HL-60 (cell line): ENCODE results near the gene NOTO.

Experiments used
- DNase-seq, 2 experiments: peaks; one replicate each; pipeline ENCODE4 v3.0.0-alpha.2; 2010 to 2020; ENCODE audit warnings: low read depth in 1 of 2, low spot score in 1 of 2
- H3K27ac ChIP-seq: fragments of 250-450 bp; sonication (Bioruptor Pico); replicated peaks from 2 replicates; pipeline ENCODE4 v1.5.1; 2020; ENCODE audit warnings: mild to moderate bottlenecking, moderate library complexity
- H3K27me3 ChIP-seq: fragments of 250-450 bp; sonication (Bioruptor Pico); 2 replicates; pipeline ENCODE4 v1.5.1; 2021; ENCODE audit warnings: mild to moderate bottlenecking, moderate library complexity; ENCODE audit not compliant: insufficient read depth, poor library complexity, severe bottlenecking
- H3K4me3 ChIP-seq: replicated peaks from 2 replicates; pipeline ENCODE4 v1.5.1; 2011; ENCODE audit warnings: mild to moderate bottlenecking, control low read depth, low read length; ENCODE audit not compliant: insufficient read depth
- CTCF ChIP-seq: IDR thresholded peaks from one replicate; pipeline ENCODE4 v1.5.1; 2011; ENCODE audit warnings: low read length, control low read depth, inconsistent platforms; ENCODE audit not compliant: insufficient read depth
- GABPA ChIP-seq: IDR thresholded peaks from 2 replicates; pipeline ENCODE4 v1.6.1; 2012; ENCODE audit warnings: low read depth
- POLR2AphosphoS5 ChIP-seq: IDR thresholded peaks from 2 replicates; pipeline ENCODE4 v1.6.1; 2012; ENCODE audit warnings: low read depth
- REST ChIP-seq: IDR thresholded peaks from 2 replicates; pipeline ENCODE4 v1.6.1; 2012; ENCODE audit warnings: low read depth; ENCODE audit not compliant: insufficient replicate concordance
- SPI1 ChIP-seq: IDR thresholded peaks from 2 replicates; pipeline ENCODE4 v1.6.1; 2012; ENCODE audit warnings: low read depth, mild to moderate bottlenecking, borderline replicate concordance

The NOTO gene

DNA sequence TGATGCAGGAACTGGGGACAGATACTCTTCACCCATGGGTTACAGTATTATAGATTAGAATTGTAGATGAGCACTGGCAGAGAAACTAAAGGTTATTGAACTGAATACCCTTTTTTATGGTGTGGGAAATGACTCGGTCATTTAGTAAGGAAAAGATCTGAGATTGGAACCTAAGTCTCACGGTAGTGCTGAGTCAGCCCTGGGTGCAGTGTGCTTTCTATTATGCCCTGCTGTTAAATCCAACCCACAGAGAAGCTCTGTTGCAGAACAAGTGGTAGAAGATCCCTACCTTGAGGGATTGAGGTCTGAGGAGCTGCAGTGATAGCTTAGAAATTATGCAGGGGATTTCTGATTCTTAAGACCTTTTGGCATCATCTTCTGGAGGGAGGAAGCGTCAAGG is 44.5 kb downstream of the NOTO start:
- no peak overlapping the region for H3K27ac ChIP-seq
- TF ChIP-seq REST (no peak), GABPA (no peak), SPI1 (no peak)
- H3K4me3 ChIP-seq: no peak overlapping the region
- no peaks in the 10 kb centered on the region for H3K27me3 ChIP-seq
- DNase-seq: no peak

- Histone ChIP-seq H3K27me3 (no peaks in the 10 kb centered on the region), H3K4me3 (no peak overlapping the region), H3K27ac (no peak overlapping the region)
- no peak for DNase-seq
- no peak for TF ChIP-seq POLR2AphosphoS5
- no peak for TF ChIP-seq CTCF
- TF ChIP-seq SPI1: no peak
- no peak for TF ChIP-seq GABPA
- no peak for TF ChIP-seq REST
Observed at GRCh38 chr2:73249636-73250035, 47.3 kb downstream of the NOTO start.

DNA sequence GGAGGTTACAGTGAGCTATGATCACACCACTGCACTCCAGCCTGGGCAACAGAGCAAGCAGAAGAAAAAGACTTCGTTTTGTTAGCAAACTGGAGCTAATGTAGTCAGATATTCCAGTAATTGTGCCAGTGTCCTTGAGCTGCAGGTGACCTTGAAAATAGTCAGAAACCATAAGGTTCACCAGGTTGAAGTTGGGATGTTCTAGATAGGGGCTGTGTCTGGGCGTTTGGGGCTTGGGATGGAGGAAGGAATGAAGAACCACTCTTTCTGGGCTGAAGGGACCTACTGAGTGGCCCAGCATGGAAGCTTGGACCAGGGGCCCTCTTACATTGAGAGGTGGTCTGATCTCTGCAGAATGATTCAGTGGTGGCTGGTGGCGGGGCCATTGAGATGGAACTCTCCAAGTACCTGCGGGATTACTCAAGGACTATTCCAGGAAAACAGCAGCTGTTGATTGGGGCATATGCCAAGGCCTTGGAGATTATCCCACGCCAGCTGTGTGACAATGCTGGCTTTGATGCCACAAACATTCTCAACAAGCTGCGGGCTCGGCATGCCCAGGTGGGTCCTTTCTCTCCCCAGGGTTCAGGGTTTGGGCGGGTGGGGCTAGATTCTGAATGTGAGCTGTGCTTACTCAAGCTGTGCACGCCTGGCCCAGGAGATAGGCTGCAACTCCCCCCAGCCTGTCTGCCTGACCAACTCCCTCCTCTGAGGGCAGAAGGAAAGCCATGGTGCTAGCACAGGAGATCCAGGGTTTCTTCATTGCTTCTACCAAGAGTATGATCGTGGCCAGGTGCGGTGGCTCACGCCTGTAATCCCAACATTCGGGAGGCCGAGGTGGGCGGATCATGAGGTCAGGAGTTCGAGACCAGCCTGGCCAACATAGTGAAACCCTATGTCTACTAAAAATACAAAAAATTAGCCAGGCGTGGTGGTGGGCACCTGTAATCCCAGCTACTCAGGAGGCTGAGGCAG is 48.8 kb downstream of the NOTO start:
- no peak for DNase-seq
- no peak overlapping the region for H3K27ac ChIP-seq
- no peak overlapping the region for H3K4me3 ChIP-seq
- TF ChIP-seq POLR2AphosphoS5 (0 out of 2 replicates have a peak, but pooled peaks have one; percentile 22), GABPA (no peak), CTCF (no peak)
- no peaks in the 10 kb centered on the region for H3K27me3 ChIP-seq

DNA sequence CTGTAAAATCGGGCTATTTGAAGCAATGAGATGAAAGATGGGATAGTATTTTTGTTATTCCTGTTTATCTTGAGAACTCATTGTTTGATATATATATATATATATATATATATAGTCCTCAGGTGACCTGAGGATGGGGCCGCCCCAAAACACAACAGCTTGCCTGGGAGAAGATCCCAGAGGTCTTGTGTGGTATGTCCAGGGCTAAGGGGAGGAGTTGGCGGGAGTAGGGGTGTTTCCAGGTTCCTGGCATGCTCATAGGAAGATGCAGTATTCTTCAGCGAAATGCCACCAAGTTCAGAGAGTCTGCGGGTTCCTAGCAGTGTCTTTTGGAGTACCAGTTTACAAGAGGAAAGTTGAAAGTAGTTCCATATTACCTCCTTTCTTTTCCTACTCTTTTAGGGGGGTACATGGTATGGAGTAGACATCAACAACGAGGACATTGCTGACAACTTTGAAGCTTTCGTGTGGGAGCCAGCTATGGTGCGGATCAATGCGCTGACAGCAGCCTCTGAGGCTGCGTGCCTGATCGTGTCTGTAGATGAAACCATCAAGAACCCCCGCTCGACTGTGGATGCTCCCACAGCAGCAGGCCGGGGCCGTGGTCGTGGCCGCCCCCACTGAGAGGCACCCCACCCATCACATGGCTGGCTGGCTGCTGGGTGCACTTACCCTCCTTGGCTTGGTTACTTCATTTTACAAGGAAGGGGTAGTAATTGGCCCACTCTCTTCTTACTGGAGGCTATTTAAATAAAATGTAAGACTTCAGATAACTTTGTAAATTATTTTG is 50.1 kb downstream of the NOTO start:
- DNase-seq: no peak
- H3K4me3 ChIP-seq: no peak overlapping the region
- H3K27ac ChIP-seq: no peak overlapping the region
- TF ChIP-seq SPI1 (no peak), GABPA (no peak), CTCF (no peak), REST (no peak), POLR2AphosphoS5 (no peak)
- no peaks in the 10 kb centered on the region for H3K27me3 ChIP-seq
